HG03442 (cell line): ENCODE measurements around the gene PYCARD.
"Not testable (repeated sequence)": the region's sequence is repeated elsewhere in the genome, so short reads cannot be mapped to it uniquely, and the experiment has no call there.

Source experiments
- ATAC-seq: cut with Tn5 transposase; IDR thresholded peaks from one replicate; pipeline ENCODE4 v1.9.1; 2021; ENCODE audit warnings: mild to moderate bottlenecking, moderate library complexity; ENCODE audit not compliant: unreplicated experiment

PYCARD gene

DNA sequence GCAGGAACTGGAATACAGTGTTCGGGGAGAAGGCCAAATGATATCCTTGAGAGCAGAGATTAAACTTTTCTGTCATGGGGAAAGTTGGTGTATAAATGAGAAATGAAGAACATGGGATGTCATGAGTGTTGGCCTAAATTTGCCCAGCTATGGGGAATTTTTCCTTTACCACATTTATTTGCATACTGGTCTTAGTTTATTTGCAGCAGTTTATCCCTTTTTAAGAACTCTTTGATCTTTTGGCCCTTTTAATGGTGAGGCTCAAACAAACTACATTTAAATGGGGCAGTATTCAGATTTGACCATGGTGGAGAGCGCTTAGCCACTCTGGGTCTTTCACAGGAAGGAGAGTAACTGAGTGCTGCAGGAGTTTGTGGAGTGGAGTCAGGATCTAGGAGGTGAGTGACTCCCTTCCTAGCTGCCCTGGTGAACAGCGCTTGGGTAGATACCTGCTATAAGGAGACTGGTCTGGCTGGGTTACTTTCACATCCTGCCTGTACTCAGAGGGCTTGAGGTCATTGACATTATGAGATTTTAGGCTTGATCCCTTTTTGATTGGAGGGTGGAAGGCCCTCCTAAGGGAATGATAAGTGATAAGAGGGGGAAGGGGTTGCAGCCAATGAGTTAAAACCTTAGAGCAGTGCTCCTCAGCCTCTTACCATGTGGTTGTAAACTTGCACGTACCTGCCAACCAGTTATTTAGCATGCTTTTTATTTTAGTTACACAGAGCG is 10.7 kb downstream of the PYCARD start:
- ATAC-seq = no peak

- no peak for ATAC-seq
These were observed 11.6 kb downstream of the PYCARD start for GRCh38 chr16:31190818-31191444.

DNA sequence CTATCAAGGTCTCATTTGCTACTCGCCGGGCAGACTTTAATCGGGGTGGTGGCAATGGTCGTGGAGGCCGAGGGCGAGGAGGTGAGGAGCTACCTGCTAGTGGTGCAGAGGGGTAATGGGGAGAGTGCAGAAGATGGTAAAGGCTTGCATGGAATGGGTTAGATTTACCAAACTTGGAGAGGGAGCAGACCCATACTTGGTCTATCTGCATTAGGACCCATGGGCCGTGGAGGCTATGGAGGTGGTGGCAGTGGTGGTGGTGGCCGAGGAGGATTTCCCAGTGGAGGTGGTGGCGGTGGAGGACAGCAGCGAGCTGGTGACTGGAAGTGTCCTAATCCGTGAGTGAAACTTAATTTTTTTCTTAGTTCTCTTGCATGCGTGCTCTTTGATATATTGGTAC is 12.5 kb downstream of the PYCARD start:
- ATAC-seq = no peak

- ATAC-seq = no peak
These were observed 13.2 kb downstream of the PYCARD start for GRCh38 chr16:31189412-31189778.

GRCh38 chr16:31188450-31189411 is 13.8 kb downstream of the PYCARD start:
- ATAC-seq = no peak

DNA sequence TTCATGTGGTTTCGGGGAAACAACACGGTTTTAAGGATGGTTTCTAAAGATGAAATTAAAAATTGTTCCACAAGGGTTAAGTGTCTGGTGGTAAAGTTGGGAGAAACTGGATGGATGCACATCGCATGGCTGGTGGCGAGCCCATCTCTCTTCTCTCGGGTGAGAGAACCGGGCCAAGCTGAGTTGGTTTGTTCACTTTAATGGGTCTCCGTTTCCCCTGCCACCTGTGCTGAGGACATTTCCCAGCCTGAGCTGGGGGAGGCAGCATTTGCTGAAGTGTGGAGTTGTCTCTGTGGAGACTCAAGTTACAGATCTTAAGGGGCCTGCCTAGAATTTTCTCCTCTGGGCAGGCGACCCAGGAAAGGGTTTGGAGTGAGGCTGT is 14.8 kb downstream of the PYCARD start:
- ATAC-seq = no peak

GRCh38 chr16:31186930-31187807 is 15.4 kb downstream of the PYCARD start:
- no peak for ATAC-seq

DNA sequence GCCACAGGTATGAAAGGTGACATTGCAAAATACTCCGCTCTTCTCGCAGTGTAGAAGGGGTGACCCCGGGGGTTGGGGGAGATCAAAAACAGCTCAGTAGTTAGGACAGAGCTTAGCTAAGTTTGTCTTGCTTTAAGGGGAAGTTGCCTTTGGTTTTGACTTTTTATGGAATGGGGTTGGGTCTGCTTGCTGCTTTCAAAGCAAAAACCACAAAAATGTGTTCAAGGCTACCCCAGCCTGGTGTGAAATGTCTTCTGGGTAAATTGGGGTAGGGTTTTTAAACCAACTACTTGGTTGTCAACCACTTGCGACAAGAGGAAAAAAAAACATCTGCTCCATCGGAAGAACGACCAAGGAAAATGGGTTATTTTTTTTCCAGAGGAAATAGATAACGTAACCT is 16.4 kb downstream of the PYCARD start:
- ATAC-seq = no peak

- ATAC-seq = no peak
These were observed 17.2 kb downstream of the PYCARD start for GRCh38 chr16:31185339-31185738.

- ATAC-seq = no peak
These were observed 17.7 kb downstream of the PYCARD start for GRCh38 chr16:31184888-31185287.

DNA sequence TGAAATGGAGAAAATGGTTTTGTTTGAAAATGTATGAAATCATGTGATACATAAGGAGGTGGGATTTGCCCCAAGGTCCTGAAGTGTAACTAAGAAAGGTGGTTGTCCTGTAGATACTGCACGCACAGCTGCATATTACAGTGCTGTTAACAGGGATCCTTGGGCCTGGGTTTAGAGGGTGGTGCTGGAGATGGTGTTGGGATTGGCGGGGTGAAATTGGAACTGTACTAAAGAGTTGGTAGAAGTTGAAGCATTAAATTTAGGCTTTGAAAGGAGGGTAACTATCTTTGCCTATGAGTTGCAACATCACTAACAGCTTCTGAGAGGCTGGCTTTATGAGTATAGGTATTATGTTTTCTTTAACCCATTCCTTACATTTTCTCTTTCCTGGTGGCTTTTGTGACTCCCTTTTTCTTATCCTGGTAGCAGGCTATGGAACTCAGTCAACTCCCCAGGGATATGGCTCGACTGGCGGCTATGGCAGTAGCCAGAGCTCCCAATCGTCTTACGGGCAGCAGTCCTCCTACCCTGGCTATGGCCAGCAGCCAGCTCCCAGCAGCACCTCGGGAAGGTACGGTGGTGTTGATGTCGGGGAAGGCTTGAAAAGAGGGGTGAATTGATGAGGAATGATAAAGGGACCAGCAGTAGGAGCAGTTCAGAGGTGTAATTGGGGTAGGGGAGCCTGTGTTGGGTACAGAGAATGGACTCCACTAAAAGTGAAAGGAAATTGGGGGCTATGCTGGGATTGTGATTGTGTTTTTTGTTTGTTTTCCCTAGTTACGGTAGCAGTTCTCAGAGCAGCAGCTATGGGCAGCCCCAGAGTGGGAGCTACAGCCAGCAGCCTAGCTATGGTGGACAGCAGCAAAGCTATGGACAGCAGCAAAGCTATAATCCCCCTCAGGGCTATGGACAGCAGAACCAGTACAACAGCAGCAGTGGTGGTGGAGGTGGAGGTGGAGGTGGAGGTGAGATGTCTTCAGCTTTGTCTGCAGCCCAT is 18.8 kb downstream of the PYCARD start:
- no peak for ATAC-seq

- no peak for ATAC-seq
These were observed 20.2 kb downstream of the PYCARD start for GRCh38 chr16:31182391-31182790.

DNA sequence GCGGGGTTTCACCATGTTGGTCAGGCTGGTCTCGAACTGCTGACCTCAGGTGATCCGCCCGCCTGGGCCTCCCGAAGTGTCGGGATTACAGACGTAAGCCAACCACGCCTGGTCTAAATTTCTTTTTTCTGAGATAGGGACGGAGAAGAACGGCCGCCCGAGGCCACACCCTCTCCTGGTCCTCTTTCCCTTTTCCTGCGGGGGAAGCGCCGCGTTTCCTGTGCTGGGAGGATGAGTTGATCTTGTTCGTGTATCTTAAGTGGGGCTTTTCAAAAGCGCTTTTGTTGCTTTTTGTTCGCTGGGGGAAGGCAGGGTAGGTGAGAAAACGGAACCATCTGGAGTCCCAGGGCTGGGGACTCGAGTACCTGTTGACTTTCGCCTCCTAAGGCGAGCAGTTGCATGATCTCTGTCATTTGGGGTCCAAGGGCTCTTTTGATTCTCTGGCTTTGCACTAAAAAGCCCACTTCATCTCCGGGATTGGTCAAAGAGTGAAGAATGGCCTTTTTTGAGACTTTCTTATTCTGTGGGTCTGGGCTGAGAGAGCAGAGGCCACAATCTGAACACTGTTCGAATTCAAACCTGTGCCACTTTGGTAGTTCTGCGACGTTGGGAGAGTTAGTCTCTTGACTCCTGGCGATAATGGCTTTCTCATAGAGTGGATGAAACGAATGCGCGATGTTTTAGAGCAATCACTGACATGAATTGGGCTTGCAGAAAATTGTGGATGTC is 21.3 kb downstream of the PYCARD start:
- no peak for ATAC-seq

DNA sequence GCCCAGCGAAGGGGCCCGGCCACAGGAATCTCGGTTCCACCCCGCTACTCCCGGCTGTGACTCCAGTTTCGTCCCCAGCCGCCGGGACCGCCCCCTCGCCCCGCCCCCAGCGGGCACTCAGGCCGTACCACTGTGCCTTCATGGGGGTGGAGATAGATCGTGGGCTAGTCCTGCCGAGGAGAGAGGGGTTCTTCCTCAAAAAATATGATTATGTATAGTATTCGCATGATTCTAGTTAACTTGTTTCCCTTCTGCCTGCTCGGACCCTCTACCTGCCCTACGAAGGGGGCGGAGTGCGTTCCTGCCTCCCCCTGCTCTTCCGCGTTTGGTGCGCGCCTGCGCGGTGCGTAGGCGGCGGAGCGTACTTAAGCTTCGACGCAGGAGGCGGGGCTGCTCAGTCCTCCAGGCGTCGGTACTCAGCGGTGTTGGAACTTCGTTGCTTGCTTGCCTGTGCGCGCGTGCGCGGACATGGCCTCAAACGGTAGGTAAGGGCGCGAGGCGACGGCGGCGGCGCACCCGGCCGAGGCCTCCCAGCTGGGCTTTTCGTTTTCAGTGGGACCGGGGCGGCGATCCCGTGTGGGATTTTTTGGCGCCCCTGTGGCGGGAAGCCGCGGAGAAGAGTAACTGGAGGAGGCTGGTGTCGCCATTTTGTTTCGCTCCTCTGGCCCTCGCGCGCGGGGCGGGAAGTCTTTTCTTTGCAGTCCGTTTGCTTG is 22.7 kb downstream of the PYCARD start, which contains the start of gene FUS:
Gene FUS (plus strand): TSS at position 393 of the 713 bp plus-strand sequence. CDS start 76 bp downstream, at position 469.
- peak; percentile 42 for ATAC-seq

- no peak for ATAC-seq
These were observed 23.3 kb downstream of the PYCARD start for GRCh38 chr16:31179219-31179746.

GRCh38 chr16:31177136-31177535 is 25.4 kb downstream of the PYCARD start:
- ATAC-seq = no peak

DNA sequence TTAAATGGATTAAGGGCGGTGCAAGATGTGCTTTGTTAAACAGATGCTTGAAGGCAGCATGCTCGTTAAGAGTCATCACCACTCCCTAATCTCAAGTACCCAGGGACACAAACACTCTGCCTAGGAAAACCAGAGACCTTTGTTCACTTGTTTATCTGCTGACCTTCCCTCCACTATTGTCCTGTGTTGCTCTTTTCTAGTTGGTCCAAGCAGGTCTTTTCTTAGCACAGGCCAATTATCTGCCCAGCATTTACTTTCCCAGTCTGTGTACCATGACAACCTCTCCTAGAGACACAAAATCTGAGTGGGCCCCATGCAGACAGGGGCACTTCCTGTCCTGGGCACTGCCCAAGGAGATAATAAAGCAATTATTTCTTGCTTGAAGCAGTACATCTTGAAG is 32.5 kb downstream of the PYCARD start:
- ATAC-seq = not testable (repeated sequence)

DNA sequence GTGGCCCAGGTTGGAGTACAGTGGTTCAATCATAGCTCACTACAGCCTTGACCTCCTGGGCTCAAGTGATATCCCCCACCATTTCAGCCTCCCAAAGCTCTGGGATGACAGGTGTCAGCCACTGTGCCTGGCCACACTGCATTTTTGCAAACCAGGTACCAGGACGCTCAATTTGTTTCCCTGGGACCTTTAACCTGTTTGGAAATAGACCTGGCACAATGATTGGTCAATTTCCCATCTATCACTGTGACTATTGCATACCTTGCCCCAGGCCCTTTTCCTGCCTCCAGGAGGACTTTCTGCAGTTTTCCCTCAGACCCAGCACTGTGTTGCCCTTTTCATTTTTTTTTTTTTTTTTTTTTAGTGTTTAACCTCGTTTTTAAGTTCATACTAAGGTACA is 33.7 kb downstream of the PYCARD start:
- ATAC-seq = no peak
